HEK293T (cell line): ENCODE measurements around the gene MSN.

ENCODE experiments used
- CTCF ChIA-PET: fragments of 350-600 bp; formaldehyde crosslinking; extraction: SDS; loops from one replicate; lab custom pipeline; 2021; ENCODE audit warnings: antibody characterized with exemption, inconsistent platforms; lab: Yijun Ruan, JAX
- POLR2A ChIA-PET: fragments of 350-600 bp; formaldehyde crosslinking; extraction: SDS; loops from one replicate; lab custom pipeline; 2020; ENCODE audit warnings: antibody characterized with exemption, inconsistent platforms; lab: Yijun Ruan, JAX
- DNase-seq: peaks from one replicate; pipeline ENCODE4 v3.0.0; 2012; ENCODE audit warnings: mixed read lengths; ENCODE audit errors: extremely low spot score
- ARNT ChIP-seq: fragments of 450-650 bp; IDR thresholded peaks from 2 replicates; pipeline ENCODE4 v1.6.1; 2017; ENCODE audit warnings: mild to moderate bottlenecking
- BHLHE40 ChIP-seq: fragments of 450-650 bp; IDR thresholded peaks from 2 replicates; pipeline ENCODE4 v1.6.1; 2016; ENCODE audit warnings: mild to moderate bottlenecking, moderate library complexity, borderline replicate concordance
- CTBP1 ChIP-seq: fragments of 450-650 bp; IDR thresholded peaks from 2 replicates; pipeline ENCODE4 v1.6.1; 2016; ENCODE audit warnings: borderline replicate concordance
- ELF4 ChIP-seq: fragments of 450-650 bp; IDR thresholded peaks from 2 replicates; pipeline ENCODE4 v1.6.1; 2017; ENCODE audit warnings: antibody characterized with exemption
- FOXA1 ChIP-seq: fragments of 450-650 bp; IDR thresholded peaks from 2 replicates; pipeline ENCODE4 v1.6.1; 2016; ENCODE audit warnings: mild to moderate bottlenecking
- FOXK2 ChIP-seq: fragments of 450-650 bp; IDR thresholded peaks from 2 replicates; pipeline ENCODE4 v1.6.1; 2016; ENCODE audit warnings: mild to moderate bottlenecking
- FOXM1 ChIP-seq: fragments of 450-650 bp; IDR thresholded peaks from 2 replicates; pipeline ENCODE4 v1.6.1; 2017; ENCODE audit warnings: mild to moderate bottlenecking, borderline replicate concordance
- HDGF ChIP-seq: fragments of 450-650 bp; IDR thresholded peaks from 2 replicates; pipeline ENCODE4 v1.6.1; 2017; ENCODE audit warnings: antibody characterized with exemption, borderline replicate concordance
- L3MBTL2 ChIP-seq: fragments of 450-650 bp; conservative IDR thresholded peaks from 2 replicates; pipeline ENCODE4 v1.6.1; 2016; ENCODE audit warnings: mild to moderate bottlenecking
- LEF1 ChIP-seq: fragments of 450-650 bp; IDR thresholded peaks from 2 replicates; pipeline ENCODE4 v1.6.1; 2017; ENCODE audit warnings: mild to moderate bottlenecking, borderline replicate concordance
- NFRKB ChIP-seq: fragments of 450-650 bp; IDR thresholded peaks from 2 replicates; pipeline ENCODE4 v1.6.1; 2016; ENCODE audit warnings: mild to moderate bottlenecking, moderate library complexity
- SP1 ChIP-seq: fragments of 450-650 bp; IDR thresholded peaks from 2 replicates; pipeline ENCODE4 v1.6.1; 2017
- SUZ12 ChIP-seq: fragments of 450-650 bp; IDR thresholded peaks from 2 replicates; pipeline ENCODE4 v1.6.1; 2016; ENCODE audit warnings: mild to moderate bottlenecking
- TARDBP ChIP-seq: fragments of 450-650 bp; IDR thresholded peaks from 2 replicates; pipeline ENCODE4 v1.6.1; 2016
- ZNF384 ChIP-seq: fragments of 450-650 bp; IDR thresholded peaks from 2 replicates; pipeline ENCODE4 v1.6.1; 2016
- TF ChIP-seq, protein P1 (sequence below): fragments of 450-650 bp; IDR thresholded peaks from 2 replicates; pipeline ENCODE4 v1.6.1; 2016

MSN gene

DNA sequence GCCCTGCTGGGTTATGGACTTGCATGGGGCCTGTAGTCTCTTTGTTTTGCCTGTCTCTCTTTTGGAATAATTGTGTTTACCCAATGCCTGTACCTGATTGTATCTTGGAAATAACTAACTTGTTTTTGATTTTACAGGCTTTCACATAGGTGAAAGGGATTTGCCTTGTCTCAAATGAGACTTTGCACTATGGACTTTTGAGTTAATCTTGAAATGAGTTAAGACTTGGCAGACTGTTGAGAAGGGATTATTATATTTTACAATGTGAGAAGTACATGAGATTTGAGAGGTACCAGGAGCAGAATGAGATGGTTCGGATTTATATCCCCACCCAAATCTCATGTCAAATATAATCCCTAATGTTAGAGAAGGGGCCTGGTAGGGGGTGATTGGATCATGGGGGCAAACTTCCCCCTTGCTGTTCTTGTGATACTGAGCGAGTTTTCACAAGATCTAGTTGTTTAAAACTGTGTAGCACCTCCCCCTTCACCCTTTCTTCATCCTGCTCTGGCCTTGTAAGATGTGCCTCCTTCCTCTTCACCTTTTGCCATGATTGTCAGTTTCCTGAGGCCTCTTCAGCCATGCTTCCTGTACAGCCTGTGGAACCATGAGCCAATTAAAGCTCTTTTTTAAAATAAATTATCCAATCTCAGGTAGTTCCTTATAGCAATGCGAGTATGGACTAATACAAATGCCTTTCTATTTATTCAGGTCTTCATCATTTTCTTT lies 102.3 kb downstream of the MSN start:
- TF ChIP-seq SUZ12: no peak
- TF ChIP-seq ARNT: no peak
- TF ChIP-seq CTBP1: no peak
- no peak for TF ChIP-seq SP1
- TF ChIP-seq FOXK2: no peak
- no peak for TF ChIP-seq ELF4
- TF ChIP-seq L3MBTL2: no peak
- no peak for TF ChIP-seq ZNF384
- TF ChIP-seq NFRKB: no peak
- TF ChIP-seq, protein P1, sequence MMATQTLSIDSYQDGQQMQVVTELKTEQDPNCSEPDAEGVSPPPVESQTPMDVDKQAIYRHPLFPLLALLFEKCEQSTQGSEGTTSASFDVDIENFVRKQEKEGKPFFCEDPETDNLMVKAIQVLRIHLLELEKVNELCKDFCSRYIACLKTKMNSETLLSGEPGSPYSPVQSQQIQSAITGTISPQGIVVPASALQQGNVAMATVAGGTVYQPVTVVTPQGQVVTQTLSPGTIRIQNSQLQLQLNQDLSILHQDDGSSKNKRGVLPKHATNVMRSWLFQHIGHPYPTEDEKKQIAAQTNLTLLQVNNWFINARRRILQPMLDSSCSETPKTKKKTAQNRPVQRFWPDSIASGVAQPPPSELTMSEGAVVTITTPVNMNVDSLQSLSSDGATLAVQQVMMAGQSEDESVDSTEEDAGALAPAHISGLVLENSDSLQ: no peak
- TF ChIP-seq HDGF: no peak
- TF ChIP-seq BHLHE40: no peak
- TF ChIP-seq LEF1: no peak
- no peak for TF ChIP-seq TARDBP
- TF ChIP-seq FOXM1: no peak
- no peak for TF ChIP-seq FOXA1
- CTCF ChIA-PET: no interaction called here
- POLR2A ChIA-PET: no interaction called here
- DNase-seq: no peak

GRCh38 chrX:65772842-65773241 lies 105.4 kb downstream of the MSN start:
- POLR2A ChIA-PET: no interaction called here
- CTCF ChIA-PET: no interaction called here
- TF ChIP-seq TARDBP: no peak
- TF ChIP-seq HDGF: no peak
- no peak for TF ChIP-seq ARNT
- TF ChIP-seq SUZ12: no peak
- TF ChIP-seq LEF1: no peak
- TF ChIP-seq CTBP1: no peak
- no peak for TF ChIP-seq L3MBTL2
- no peak for TF ChIP-seq SP1
- TF ChIP-seq NFRKB: no peak
- TF ChIP-seq FOXA1: no peak
- TF ChIP-seq, protein P1: no peak
- no peak for TF ChIP-seq ELF4
- TF ChIP-seq BHLHE40: no peak
- TF ChIP-seq FOXM1: no peak
- no peak for TF ChIP-seq ZNF384
- no peak for DNase-seq

GRCh38 chrX:65781845-65782244 lies 114.4 kb downstream of the MSN start:
- DNase-seq: no peak
- ChIA-PET POLR2A (no interaction called here), CTCF (no interaction called here)
- TF ChIP-seq, protein P1: no peak
- no peak for TF ChIP-seq ARNT
- no peak for TF ChIP-seq NFRKB
- no peak for TF ChIP-seq LEF1

GRCh38 chrX:65783746-65784145 lies 116.3 kb downstream of the MSN start:
- ChIA-PET POLR2A (no interaction called here), CTCF (no interaction called here)
- no peak for DNase-seq
- no peak for TF ChIP-seq NFRKB
- no peak for TF ChIP-seq BHLHE40
- no peak for TF ChIP-seq L3MBTL2
- no peak for TF ChIP-seq ELF4
- TF ChIP-seq FOXA1: no peak
- TF ChIP-seq, protein P1: no peak
- TF ChIP-seq ZNF384: no peak
- TF ChIP-seq FOXM1: no peak
- no peak for TF ChIP-seq FOXK2
- TF ChIP-seq CTBP1: no peak
- TF ChIP-seq LEF1: no peak
- TF ChIP-seq ARNT: no peak
- TF ChIP-seq SUZ12: no peak
- TF ChIP-seq HDGF: no peak
